HG03439 (cell line): ENCODE data around the gene CFDP1.
"Not testable (repeated sequence)": the region's sequence is repeated elsewhere in the genome, so short reads cannot be mapped to it uniquely, and the experiment has no call there.

ENCODE experiments used
- ATAC-seq: cut with Tn5 transposase; IDR thresholded peaks from one replicate; pipeline ENCODE4 v1.9.1; 2021; ENCODE audit warnings: mild to moderate bottlenecking, moderate library complexity; ENCODE audit not compliant: unreplicated experiment

Gene CFDP1

DNA sequence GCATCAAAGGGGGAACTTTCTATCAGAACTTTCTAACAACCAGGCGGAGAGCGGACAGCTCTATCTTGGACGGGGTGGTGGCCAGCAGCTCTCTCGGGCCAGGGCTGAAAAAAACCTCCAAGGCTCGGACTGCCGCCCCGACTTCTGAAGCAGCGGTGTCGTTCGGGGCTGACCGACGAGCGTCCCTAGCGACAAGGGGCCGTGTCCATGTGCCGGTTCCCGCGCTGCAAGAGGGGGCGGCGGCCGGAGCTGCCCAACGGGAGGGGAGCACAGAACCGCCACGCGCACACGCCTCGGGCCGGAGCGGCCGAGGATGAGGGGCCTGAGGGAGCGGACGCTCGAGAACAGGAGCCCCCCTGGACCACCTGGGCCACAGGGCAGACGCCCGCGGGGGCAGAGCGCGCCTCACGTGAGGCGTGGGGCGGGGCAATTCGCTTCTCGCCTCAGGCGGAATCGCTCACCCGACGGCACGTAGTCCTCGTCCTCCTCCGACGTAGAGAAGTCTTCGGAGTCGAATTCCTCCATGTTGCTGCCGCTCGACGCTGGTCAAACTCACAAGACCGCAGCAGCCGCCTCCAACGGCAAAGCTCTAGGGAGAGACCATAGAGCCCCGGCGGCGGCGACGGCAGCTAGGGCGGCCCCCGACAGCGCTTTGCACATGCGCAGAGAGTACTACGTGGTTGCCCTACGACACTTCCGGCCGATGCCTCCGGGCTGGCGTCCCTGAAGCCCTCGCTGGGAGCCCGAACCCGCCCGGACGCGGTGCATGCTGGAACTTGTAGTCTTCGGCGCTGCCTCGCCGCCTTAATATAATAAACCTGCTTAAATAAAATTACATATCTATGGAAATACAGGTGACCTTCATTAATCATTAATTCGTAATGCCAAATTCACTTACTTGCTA is at the start of gene CFDP1:
Gene CFDP1, minus strand, starts transcription at position 676 of the 904 bp plus-strand sequence. Its CDS starts 151 bp downstream, at position 525.
- ATAC-seq: peak; percentile 96

GRCh38 chr16:75482434-75483205 is 49.3 kb upstream of the CFDP1 start:
- ATAC-seq: no peak

DNA sequence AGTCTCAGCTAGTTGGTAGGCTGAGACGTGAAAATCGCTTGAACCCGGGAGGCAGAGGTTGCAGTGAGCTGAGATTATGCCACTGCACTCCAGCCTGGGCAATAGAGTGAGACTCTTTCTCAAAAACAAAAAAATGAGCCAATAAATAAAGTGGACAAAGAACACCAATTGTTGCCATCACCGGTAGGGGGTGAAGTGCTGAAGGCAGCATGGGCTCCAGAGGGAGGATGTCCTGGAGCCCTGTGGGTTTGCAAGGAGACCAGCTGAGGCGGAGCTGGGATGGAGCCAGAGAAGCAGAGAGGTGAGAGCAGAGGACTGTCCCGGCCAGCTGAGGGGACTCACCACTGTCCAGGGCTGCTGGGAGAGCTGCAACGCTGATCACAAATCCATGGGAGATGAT is 48.2 kb upstream of the CFDP1 start:
- ATAC-seq: no peak

- ATAC-seq: no peak
Observed at GRCh38 chr16:75479421-75479990, 46.2 kb upstream of the CFDP1 start.

GRCh38 chr16:75478480-75479345 is 45.4 kb upstream of the CFDP1 start:
- no peak for ATAC-seq

GRCh38 chr16:75477680-75478473 is 44.6 kb upstream of the CFDP1 start:
- no peak for ATAC-seq

- ATAC-seq: no peak
Observed at GRCh38 chr16:75476817-75477216, 43.5 kb upstream of the CFDP1 start.

DNA sequence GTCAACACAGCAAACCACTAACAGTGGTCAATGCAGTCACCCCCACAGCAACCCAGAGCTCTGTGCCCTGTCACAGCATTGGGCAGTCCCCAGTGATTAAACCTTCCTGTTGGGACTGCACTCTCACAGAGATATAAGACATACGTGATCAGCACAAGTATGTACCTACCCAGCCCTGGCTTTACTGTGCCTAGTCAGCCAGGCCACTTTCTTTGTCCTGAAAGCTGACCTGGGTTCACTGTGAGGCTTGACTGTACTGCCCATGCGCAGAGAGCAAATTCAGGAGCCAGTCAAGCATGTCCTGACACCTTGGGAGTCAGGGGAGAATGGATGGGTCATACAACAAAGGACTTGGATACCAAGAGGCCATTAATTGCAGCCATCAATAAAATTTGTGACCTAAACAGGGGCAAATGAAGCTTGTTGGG is 42.1 kb upstream of the CFDP1 start:
- no peak for ATAC-seq

DNA sequence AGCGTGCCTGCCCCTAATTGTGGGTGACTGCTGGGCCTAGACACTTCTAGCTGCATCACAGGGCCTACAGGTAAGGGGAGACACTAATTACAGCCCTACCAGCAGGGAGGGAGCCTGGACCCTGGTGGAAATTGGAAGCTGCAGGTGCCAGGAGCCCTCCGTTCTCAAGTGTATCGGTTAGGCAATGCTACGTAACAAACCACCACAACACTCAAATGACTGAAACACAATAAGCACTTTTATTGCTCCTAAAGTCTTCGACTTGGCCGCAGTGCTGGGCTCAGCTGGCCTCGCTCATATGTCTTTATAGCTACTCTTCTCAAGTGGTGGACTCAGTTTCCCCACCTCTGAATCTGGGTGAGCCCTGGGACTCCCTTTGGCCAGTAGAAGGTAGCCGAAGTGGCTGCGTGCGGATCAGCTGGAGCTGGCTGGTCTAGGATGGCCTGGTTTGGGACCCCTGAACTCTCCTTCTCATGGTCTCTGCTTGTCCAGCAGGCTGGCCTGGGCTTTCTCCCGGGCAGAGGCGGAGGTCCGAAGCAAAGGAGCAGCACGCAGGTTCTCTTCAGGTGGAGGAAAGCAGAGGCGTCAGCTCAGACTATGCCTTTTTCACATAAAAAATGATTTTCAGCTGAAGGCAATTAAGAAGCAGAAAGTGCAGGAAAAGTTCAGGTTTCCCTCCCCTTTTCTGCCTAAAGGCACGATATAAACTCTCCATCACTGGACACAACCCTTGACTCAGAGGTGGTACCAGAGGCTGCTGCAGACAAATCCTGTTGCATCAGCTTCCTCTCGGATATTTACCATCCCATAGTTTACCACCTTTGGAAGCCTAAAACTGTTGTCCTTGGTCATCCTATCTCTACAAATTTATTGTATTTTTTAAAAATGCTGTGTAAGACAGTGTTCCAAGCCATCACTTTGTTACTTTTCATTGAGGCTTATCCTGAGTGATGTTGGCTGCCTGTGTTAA is 39.9 kb upstream of the CFDP1 start:
- no peak for ATAC-seq

GRCh38 chr16:75471723-75472633 is 38.7 kb upstream of the CFDP1 start:
- ATAC-seq: no peak

DNA sequence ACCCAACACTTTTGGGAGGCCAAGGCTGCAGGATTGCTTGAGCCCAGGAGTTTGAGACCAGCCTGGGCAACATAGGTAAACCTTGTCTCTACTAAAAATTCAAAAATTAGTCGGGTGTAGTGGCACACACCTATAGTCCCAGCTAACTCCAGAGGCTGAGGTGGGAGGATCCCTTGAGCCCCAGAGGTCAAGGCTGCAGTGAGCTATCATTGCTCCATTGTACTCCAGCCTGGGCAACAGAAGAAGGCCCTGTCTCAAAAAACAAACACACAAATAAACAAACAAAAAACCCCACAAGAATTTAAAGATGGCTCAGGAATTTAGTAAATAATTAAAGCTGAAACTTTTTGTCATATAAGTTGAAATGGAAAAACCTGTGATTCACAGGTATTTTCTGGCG is 33.5 kb upstream of the CFDP1 start:
- ATAC-seq: no peak

- peak; percentile 83 for ATAC-seq
Observed at GRCh38 chr16:75464122-75464918, 31.0 kb upstream of the CFDP1 start, which contains the start of gene TMEM170A. Gene TMEM170A (minus strand): TSS chr16:75464689. CDS start chr16:75464600, 89 bp downstream.

DNA sequence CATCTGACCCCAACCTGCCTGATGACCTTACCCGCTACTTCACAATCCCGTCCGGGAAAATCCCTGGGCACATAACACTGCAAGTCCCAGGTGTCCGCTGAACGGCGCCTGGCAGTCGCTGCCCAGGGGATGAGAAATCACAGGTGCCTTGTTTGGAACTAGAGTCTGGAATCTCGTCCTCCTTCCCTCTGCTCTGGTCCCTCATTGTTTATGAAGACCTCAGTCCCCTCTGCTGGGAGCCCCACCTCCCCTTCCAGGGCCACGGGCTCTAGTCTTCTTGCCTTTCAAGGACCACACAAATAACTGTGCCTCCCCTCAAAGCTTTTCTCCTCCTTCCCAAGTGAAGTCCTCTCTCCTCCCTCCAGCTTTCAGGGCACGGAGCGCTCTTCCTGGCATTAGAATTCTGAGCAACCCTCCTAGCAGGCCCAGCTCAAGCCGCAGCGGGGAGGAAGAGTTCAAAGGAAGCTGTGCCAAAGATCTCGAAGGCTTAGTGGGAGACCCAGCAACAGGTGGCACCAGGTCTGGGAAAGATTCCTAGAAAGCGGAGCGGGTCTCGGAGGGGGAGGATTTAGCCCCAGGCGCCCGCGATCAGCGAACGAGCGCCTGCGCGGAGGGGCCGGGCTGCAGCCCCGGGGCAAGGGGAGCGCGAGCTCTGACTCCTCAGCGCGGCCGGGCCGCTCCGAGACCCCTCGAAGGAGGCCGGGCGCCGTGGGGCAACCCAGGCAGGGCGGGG is 30.3 kb upstream of the CFDP1 start:
- ATAC-seq: not testable (repeated sequence)

GRCh38 chr16:75462806-75463205 is 29.5 kb upstream of the CFDP1 start:
- peak; percentile 41 for ATAC-seq

DNA sequence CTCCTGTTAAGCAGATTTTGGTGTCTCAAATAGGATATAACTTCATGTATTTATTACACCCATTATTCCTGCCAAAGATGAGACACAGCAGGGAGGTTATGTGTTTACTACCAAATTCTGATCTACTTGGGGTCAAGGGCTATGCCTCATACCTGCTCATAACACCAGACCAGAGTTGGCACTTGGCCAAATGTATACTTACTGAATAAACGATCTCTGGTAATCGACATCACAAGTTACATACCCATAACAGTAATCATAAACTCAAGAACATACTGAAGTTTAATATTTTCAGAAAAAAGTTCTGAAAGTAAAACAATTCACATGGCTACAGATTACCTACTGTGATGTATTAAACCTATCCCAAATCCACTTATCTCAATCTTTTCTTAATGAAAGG is 28.3 kb upstream of the CFDP1 start:
- ATAC-seq: no peak

- ATAC-seq: no peak
Observed at GRCh38 chr16:75460446-75460845, 27.1 kb upstream of the CFDP1 start.
